GM12872 (cell line): ENCODE measurements around the gene TARP.

Experiments
- TF ChIP-seq, protein P1 (sequence below): IDR thresholded peaks from 3 replicates; pipeline ENCODE4 v1.5.1; 2011; ENCODE audit warnings: low read depth, mild to moderate bottlenecking, low read length, moderate library complexity; ENCODE audit not compliant: insufficient read depth

The TARP gene

DNA sequence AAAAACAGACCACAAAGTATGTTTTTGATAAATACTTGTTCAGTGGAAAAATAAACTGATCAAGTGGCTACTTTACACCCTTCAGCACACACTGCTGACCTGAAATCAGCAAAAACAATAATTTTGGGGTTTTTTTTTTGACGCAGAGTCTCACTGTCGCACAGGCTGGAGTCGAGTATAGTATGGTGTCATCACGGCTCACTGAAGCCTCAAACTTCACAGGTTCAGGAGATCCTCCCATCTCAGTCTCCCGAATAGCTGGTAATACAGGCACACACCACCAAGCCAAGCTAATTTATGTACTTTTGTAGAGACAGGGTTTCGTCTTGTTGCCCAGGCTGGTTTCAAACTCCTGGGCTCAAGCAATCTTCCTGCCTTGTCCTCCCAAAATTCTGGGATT is 30.6 kb downstream of the TARP start:
- TF ChIP-seq, protein P1, sequence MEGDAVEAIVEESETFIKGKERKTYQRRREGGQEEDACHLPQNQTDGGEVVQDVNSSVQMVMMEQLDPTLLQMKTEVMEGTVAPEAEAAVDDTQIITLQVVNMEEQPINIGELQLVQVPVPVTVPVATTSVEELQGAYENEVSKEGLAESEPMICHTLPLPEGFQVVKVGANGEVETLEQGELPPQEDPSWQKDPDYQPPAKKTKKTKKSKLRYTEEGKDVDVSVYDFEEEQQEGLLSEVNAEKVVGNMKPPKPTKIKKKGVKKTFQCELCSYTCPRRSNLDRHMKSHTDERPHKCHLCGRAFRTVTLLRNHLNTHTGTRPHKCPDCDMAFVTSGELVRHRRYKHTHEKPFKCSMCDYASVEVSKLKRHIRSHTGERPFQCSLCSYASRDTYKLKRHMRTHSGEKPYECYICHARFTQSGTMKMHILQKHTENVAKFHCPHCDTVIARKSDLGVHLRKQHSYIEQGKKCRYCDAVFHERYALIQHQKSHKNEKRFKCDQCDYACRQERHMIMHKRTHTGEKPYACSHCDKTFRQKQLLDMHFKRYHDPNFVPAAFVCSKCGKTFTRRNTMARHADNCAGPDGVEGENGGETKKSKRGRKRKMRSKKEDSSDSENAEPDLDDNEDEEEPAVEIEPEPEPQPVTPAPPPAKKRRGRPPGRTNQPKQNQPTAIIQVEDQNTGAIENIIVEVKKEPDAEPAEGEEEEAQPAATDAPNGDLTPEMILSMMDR: no peak

DNA sequence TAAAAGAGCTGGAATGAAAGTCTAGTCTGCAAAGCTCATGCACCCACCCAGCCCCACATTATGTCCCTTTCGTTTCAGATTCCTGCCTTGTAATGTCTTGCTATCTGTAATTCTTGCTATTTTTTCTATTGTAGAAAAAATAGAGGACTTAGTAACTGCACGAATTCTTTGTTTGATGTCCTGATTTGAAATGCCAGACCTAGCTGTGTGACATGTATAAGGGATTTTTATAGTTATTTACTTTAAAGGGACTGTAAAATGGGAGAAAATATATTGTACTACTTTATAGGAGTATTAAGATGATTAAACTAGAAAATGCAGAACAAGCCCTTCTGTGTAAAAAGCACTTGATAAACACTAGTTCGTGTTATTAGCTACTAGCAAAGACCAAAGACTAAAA is 32.4 kb downstream of the TARP start:
- TF ChIP-seq, protein P1: no peak

DNA sequence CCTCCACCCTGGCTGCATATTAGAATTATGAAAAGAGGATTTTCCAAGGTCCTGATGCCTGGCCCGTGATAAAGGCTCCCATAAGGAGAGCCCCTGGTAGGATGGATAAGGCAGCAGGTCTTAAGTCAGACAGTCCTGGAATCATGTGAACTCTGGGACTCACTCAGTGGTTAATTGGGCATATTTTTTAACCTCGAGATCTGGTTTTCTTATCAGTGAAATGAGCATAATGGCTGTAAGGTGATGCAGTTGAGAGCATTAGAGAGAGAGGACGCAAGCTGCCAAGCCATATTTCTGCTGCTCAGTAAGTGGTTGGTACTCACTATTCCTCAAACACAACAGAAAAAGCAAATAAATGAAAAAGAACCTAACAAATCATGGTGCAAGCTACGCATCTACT is 37.8 kb downstream of the TARP start:
- TF ChIP-seq, protein P1: no peak

DNA sequence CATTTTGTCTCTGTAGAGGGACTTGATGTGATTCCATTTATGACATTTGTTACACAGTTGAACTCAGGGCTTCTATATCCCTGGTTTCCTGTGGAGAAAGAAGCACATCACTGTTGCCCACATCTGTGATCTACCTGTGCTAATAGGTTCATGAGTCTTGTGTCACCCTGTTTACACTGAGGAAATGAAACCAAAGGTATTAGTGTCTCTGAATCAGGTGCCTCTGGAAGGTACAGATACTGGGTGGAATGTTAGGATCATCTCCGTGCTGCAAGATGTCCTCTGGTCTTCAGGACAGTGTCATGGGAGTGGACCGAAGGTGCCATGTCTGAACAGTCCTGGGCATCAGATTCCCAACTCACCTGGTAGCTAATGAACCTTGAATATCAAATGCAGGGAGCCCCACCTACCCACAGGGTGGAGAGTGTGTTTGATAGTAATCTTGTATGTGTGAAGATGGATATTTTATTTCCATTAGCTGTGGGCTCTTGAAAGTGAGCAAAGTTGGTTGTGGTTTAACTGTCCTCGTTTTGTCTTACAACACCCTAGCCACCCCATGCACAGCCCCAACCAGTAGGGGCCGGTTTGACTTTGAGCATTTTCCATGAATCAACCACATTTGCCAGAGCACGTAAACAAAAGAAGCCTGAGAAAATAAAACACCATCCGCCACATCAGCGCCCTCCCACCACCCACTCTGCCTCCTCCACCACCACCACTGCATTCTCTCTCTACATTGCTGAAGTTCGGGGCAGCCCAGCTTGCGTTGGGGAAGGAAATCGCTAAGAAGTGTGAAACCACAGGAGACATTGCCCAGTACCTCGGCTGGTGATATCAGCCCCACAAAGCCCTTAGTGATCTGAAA is 40.7 kb downstream of the TARP start:
- TF ChIP-seq, protein P1: 0 out of 3 replicates have a peak, but pooled peaks have one; percentile 7

DNA sequence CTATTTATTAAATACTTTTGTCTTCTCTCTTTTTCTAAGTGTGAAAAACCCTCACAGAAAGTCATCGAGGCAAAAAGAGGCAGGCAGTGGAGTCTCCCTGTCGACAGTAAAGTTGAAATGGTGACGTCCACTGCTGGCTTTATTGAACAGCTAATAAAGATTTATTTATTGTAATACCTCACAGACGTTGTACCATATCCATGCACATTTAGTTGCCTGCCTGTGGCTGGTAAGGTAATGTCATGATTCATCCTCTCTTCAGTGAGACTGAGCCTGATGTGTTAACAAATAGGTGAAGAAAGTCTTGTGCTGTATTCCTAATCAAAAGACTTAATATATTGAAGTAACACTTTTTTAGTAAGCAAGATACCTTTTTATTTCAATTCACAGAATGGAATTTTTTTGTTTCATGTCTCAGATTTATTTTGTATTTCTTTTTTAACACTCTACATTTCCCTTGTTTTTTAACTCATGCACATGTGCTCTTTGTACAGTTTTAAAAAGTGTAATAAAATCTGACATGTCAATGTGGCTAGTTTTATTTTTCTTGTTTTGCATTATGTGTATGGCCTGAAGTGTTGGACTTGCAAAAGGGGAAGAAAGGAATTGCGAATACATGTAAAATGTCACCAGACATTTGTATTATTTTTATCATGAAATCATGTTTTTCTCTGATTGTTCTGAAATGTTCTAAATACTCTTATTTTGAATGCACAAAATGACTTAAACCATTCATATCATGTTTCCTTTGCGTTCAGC is 43.4 kb downstream of the TARP start:
- TF ChIP-seq, protein P1: no peak

- TF ChIP-seq, protein P1: no peak
Observed at GRCh38 chr7:38229386-38229785, 44.0 kb downstream of the TARP start.

- TF ChIP-seq, protein P1: no peak
Observed at GRCh38 chr7:38224392-38224791, 49.0 kb downstream of the TARP start.
